OCI-LY1 (cell line): ENCODE measurements around the gene CACNA1E.

Experiments
- EZH2 ChIP-seq: fragments of 200-600 bp; sonication (generic), shearing (Covaris generic); IDR thresholded peaks from 2 replicates; pipeline ENCODE4 v1.8.0; 2017; ENCODE audit warnings: borderline replicate concordance, mixed run types, mild to moderate bottlenecking, antibody characterized with exemption, low read length, moderate library complexity, mixed read lengths
- TF ChIP-seq, protein P1 (sequence below): fragments of 200-600 bp; sonication (generic), shearing (Covaris generic); IDR thresholded peaks from 2 replicates; pipeline ENCODE4 v1.5.1; 2017; ENCODE audit warnings: mild to moderate bottlenecking, antibody characterized with exemption, low read length, moderate library complexity, mixed read lengths

DNA sequence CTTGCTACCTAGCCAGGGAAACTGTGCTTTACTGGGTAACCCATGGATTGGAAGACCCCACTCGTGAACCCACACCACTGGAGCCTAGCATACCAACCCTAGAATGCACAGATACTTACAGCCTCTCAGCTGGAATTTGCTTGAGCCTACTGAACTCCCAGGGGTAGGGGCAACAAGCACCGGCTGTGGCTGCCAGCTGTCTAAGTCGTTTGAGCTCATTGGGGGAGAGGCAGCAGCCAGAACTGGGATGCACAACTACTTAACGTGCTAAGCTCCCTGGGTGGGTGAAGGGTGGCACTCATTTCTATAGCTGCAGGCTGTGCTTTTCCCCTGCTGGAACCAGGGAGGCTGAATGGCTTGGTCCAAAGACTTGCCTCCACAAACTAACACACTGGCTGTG is 365.8 kb downstream of the CACNA1E start:
- TF ChIP-seq EZH2 = no peak
- TF ChIP-seq, protein P1, sequence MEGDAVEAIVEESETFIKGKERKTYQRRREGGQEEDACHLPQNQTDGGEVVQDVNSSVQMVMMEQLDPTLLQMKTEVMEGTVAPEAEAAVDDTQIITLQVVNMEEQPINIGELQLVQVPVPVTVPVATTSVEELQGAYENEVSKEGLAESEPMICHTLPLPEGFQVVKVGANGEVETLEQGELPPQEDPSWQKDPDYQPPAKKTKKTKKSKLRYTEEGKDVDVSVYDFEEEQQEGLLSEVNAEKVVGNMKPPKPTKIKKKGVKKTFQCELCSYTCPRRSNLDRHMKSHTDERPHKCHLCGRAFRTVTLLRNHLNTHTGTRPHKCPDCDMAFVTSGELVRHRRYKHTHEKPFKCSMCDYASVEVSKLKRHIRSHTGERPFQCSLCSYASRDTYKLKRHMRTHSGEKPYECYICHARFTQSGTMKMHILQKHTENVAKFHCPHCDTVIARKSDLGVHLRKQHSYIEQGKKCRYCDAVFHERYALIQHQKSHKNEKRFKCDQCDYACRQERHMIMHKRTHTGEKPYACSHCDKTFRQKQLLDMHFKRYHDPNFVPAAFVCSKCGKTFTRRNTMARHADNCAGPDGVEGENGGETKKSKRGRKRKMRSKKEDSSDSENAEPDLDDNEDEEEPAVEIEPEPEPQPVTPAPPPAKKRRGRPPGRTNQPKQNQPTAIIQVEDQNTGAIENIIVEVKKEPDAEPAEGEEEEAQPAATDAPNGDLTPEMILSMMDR = no peak
